Measurements from ENCODE around the gene SASH1.

SASH1 gene

GRCh38 chr6:148342350-148343046, at the start of gene SASH1:
Gene SASH1 (plus strand): TSS chr6:148342838. CDS start chr6:148343068, 230 bp downstream.
- Histone ChIP-seq H3K27ac (peak within 1 kb of the TSS; percentile 89 to 91), H3K36me3 (no peaks in the 10 kb centered on the region), H3K4me3 (peak within 1 kb of the TSS; percentile 84 to 90), H3K9me3 (no peaks in the 10 kb centered on the region), H3K4me1 (peaks cover 0 to 50% (median 26%) of the 10 kb centered on the region in 4 donors), H3K27me3 (no peaks in the 10 kb centered on the region)
- peak; percentile 70 to 87 for DNase-seq
- TF ChIP-seq CTCF (IDR thresholded peaks at IDR 0.05): no peak
- intact Hi-C loops (cut with DNase I; ENCODE audit: low total_unique reads): loop anchor here (10.0 kb wide), 2 partner anchors 62 to 122 kb away; no protein-coding TSS in a partner anchor

GRCh38 chr6:148293181-148293995, 49.2 kb upstream of the SASH1 start:
- Histone ChIP-seq H3K4me3 (no peak overlapping the region), H3K4me1 (peaks cover 3 to 28% (median 13%) of the 10 kb centered on the region in 4 donors), H3K9me3 (no peaks in the 10 kb centered on the region), H3K36me3 (no peaks in the 10 kb centered on the region), H3K27ac (peak overlapping the region in 1 of 2 donors; percentile 47), H3K27me3 (no peaks in the 10 kb centered on the region)
- no peak for DNase-seq
- intact Hi-C loops (cut with DNase I; ENCODE audit: low total_unique reads): no loop called here
- TF ChIP-seq CTCF (IDR thresholded peaks at IDR 0.05): no peak

- no peak for DNase-seq
- H3K36me3 ChIP-seq: no peaks in the 10 kb centered on the region
- H3K4me1 ChIP-seq: peaks cover 3 to 28% (median 13%) of the 10 kb centered on the region in 4 donors
- H3K9me3 ChIP-seq: no peaks in the 10 kb centered on the region
- TF ChIP-seq CTCF (IDR thresholded peaks at IDR 0.05): no peak
- H3K27ac ChIP-seq: peak overlapping the region in 1 of 2 donors; percentile 47
- no peak overlapping the region for H3K4me3 ChIP-seq
- H3K27me3 ChIP-seq: no peaks in the 10 kb centered on the region
- intact Hi-C loops (cut with DNase I; ENCODE audit: low total_unique reads): no loop called here
Observed at GRCh38 chr6:148294059-148294458, 48.6 kb upstream of the SASH1 start.

- Histone ChIP-seq H3K36me3 (no peaks in the 10 kb centered on the region), H3K4me3 (no peak overlapping the region), H3K4me1 (peaks cover 3 to 28% (median 13%) of the 10 kb centered on the region in 4 donors), H3K27ac (no peak overlapping the region), H3K27me3 (no peaks in the 10 kb centered on the region), H3K9me3 (no peaks in the 10 kb centered on the region)
- no peak for TF ChIP-seq CTCF (IDR thresholded peaks at IDR 0.05)
- DNase-seq: no peak
- intact Hi-C loops (cut with DNase I; ENCODE audit: low total_unique reads): no loop called here
Observed at GRCh38 chr6:148295261-148295887, 47.3 kb upstream of the SASH1 start.

- TF ChIP-seq CTCF (IDR thresholded peaks at IDR 0.05): no peak
- no peak for DNase-seq
- H3K9me3 ChIP-seq: no peaks in the 10 kb centered on the region
- no peak overlapping the region for H3K27ac ChIP-seq
- H3K4me1 ChIP-seq: peaks cover 3 to 24% (median 13%) of the 10 kb centered on the region in 4 donors
- H3K36me3 ChIP-seq: no peaks in the 10 kb centered on the region
- intact Hi-C loops (cut with DNase I; ENCODE audit: low total_unique reads): no loop called here
- no peaks in the 10 kb centered on the region for H3K27me3 ChIP-seq
- H3K4me3 ChIP-seq: no peak overlapping the region
Observed at GRCh38 chr6:148296771-148297170, 45.9 kb upstream of the SASH1 start.

Data from tibial artery (tissue), 4 donors.